HepG2 (cell line): Measurements from ENCODE around the gene TEAD3. TPM values are rescaled to one million over a fixed set of nuclear protein-coding genes. Genes with fewer than 3 reads are reported as not detected.
A peak's percentile ranks its signal among the peaks of the same experiment; 100 is the strongest.

Experiments
- ATAD3A ChIP-seq: sonication (generic); formaldehyde crosslinking; IDR thresholded peaks from 2 replicates; pipeline ENCODE4 v1.4.0; 2020; ENCODE audit warnings: missing genetic modification reagents
- ATF4 ChIP-seq, 2 experiments: fragments of 450-650 bp in 1 of 2; sonication (generic) in 1 of 2; formaldehyde crosslinking; IDR thresholded peaks; 2 replicates each; pipeline versions ENCODE4 v1.5.0 to v1.8.0; 2020 to 2022; ENCODE audit warnings: mild to moderate bottlenecking in 1 of 2, missing genetic modification reagents in 1 of 2
- CENPX ChIP-seq: sonication (generic); formaldehyde crosslinking; IDR thresholded peaks from 2 replicates; pipeline ENCODE4 v1.9.0; 2021; ENCODE audit warnings: mild to moderate bottlenecking, missing genetic modification reagents, moderate library complexity
- CSRNP2 ChIP-seq: sonication (generic); formaldehyde crosslinking; conservative IDR thresholded peaks from 2 replicates; pipeline ENCODE4 v1.8.0; 2022; ENCODE audit warnings: low read depth, missing genetic modification reagents
- DNMT1 ChIP-seq: sonication (generic); formaldehyde crosslinking; IDR thresholded peaks from 2 replicates; pipeline ENCODE4 v1.5.1; 2020; ENCODE audit warnings: mild to moderate bottlenecking, missing genetic modification reagents
- HNF4A ChIP-seq: sonication (generic); formaldehyde crosslinking; IDR thresholded peaks from 2 replicates; pipeline ENCODE4 v1.4.0; 2020; ENCODE audit warnings: missing genetic modification reagents
- HOXA3 ChIP-seq: sonication (generic); formaldehyde crosslinking; IDR thresholded peaks from 2 replicates; pipeline ENCODE4 v1.5.0; 2020; ENCODE audit warnings: missing genetic modification reagents
- ISX ChIP-seq: sonication (generic); formaldehyde crosslinking; conservative IDR thresholded peaks from 2 replicates; pipeline ENCODE4 v1.5.0; 2020; ENCODE audit warnings: missing genetic modification reagents
- KLF9 ChIP-seq: IDR thresholded peaks from 2 replicates; pipeline ENCODE4 v1.6.1; 2016; ENCODE audit warnings: low read depth
- NFRKB ChIP-seq: fragments of 450-650 bp; IDR thresholded peaks from 2 replicates; pipeline ENCODE4 v1.6.1; 2017
- PCBP2 ChIP-seq: fragments of 200-400 bp; formaldehyde crosslinking; optimal IDR thresholded peaks from 2 replicates; pipeline ENCODE3; 2018; ENCODE audit warnings: low read length, low read depth; ENCODE audit not compliant: poor library complexity, severe bottlenecking
- PHF20 ChIP-seq: sonication (generic); formaldehyde crosslinking; IDR thresholded peaks from 2 replicates; pipeline ENCODE4 v1.5.0; 2020; ENCODE audit warnings: mild to moderate bottlenecking, missing genetic modification reagents
- POGZ ChIP-seq: sonication (generic); formaldehyde crosslinking; IDR thresholded peaks from 2 replicates; pipeline ENCODE4 v1.4.0; 2020; ENCODE audit warnings: mild to moderate bottlenecking, missing genetic modification reagents
- RFX1 ChIP-seq: fragments of 450-650 bp; IDR thresholded peaks from 2 replicates; pipeline ENCODE4 v1.6.1; 2017
- SALL2 ChIP-seq: sonication (generic); formaldehyde crosslinking; IDR thresholded peaks from 2 replicates; pipeline ENCODE4 v1.8.1; 2023; ENCODE audit warnings: mild to moderate bottlenecking, missing genetic modification reagents, inconsistent platforms
- SNAPC2 ChIP-seq: sonication (generic); formaldehyde crosslinking; IDR thresholded peaks from 2 replicates; pipeline ENCODE4 v1.8.1; 2022; ENCODE audit warnings: mild to moderate bottlenecking, missing genetic modification reagents
- TBX2 ChIP-seq: sonication (generic); formaldehyde crosslinking; IDR thresholded peaks from 2 replicates; pipeline ENCODE4 v1.5.0; 2020; ENCODE audit warnings: missing genetic modification reagents, mild to moderate bottlenecking, borderline replicate concordance
- TP53 ChIP-seq: sonication (generic); formaldehyde crosslinking; conservative IDR thresholded peaks from 2 replicates; pipeline ENCODE4 v1.4.0; 2020; ENCODE audit warnings: missing genetic modification reagents
- U2AF2 ChIP-seq: fragments of 200-400 bp; formaldehyde crosslinking; IDR thresholded peaks from 2 replicates; pipeline ENCODE4 v1.6.1; 2017; ENCODE audit warnings: low read depth, mild to moderate bottlenecking, low read length
- ZFP90 ChIP-seq: sonication (generic); formaldehyde crosslinking; IDR thresholded peaks from 2 replicates; pipeline ENCODE4 v1.8.0; 2022; ENCODE audit warnings: missing genetic modification reagents, mild to moderate bottlenecking, inconsistent platforms, borderline replicate concordance
- ZFP91 ChIP-seq: sonication (generic); formaldehyde crosslinking; IDR thresholded peaks from 2 replicates; pipeline ENCODE4 v1.9.0; 2022; ENCODE audit warnings: missing genetic modification reagents, mild to moderate bottlenecking, borderline replicate concordance
- ZNF12 ChIP-seq: sonication (generic); formaldehyde crosslinking; IDR thresholded peaks from 2 replicates; pipeline ENCODE4 v1.5.0; 2020; ENCODE audit warnings: missing genetic modification reagents
- ZNF30 ChIP-seq: sonication (generic); formaldehyde crosslinking; IDR thresholded peaks from 2 replicates; pipeline ENCODE4 v1.5.0; 2020; ENCODE audit warnings: mild to moderate bottlenecking, missing genetic modification reagents
- ZNF530 ChIP-seq: sonication (generic); formaldehyde crosslinking; IDR thresholded peaks from 2 replicates; pipeline ENCODE4 v1.5.0; 2020; ENCODE audit warnings: low read depth, mild to moderate bottlenecking, missing genetic modification reagents
- ZNF577 ChIP-seq: sonication (generic); formaldehyde crosslinking; IDR thresholded peaks from 2 replicates; pipeline ENCODE4 v1.4.0; 2020; ENCODE audit warnings: mild to moderate bottlenecking, low read depth, missing genetic modification reagents, borderline replicate concordance
- polyA plus RNA-seq, 8 experiments: library from polyadenylated mRNA; depleted of rRNA in 3 of 8; stranded (reverse) in 7 of 8; unstranded in 1 of 8; fragments of >200 nt; fragmentation: Illumina TruSeq in 4 of 8; extraction: Trizol in 4 of 8; gene quantifications; 2 replicates each; pipeline versions ENCODE4 v1.2.1 to v1.2.3, GENCODE V29; 2011 to 2016; ENCODE audit warnings: low read depth in 4 of 8, missing spikeins in 1 of 8, mixed read lengths in 1 of 8; ENCODE audit not compliant: insufficient read depth in 1 of 8
- total RNA-seq, 5 experiments: library from RNA; depleted of rRNA; stranded (reverse); fragments of >200 nt; fragmentation: Illumina TruSeq; extraction: Trizol; gene quantifications; 2 replicates each; pipeline ENCODE4 v1.2.3, GENCODE V29; 2016; ENCODE audit warnings: low read depth in 1 of 5

Gene TEAD3
- total and polyA plus RNA-seq, 2 of the 13 experiments (the other 11 are each of a cell fraction or from before 2014, with no cell fraction given) = 15.1 to 16.5 TPM

- TF ChIP-seq POGZ (CRISPR knock-in tag) = no peak
- TF ChIP-seq PCBP2 = no peak
- TF ChIP-seq ISX (CRISPR knock-in tag) = no peak
- peak; percentile 59; the same call in 1 of the 2 replicates for TF ChIP-seq ZFP90 (CRISPR knock-in tag)
- TF ChIP-seq SALL2 (CRISPR knock-in tag) = peak; percentile 91
- no peak for TF ChIP-seq ZNF12
- no peak for TF ChIP-seq ZNF30
- TF ChIP-seq CENPX = no peak
- TF ChIP-seq TP53 (CRISPR knock-in tag) = no peak
- TF ChIP-seq RFX1 = no peak
- TF ChIP-seq U2AF2 = no peak
- TF ChIP-seq ZNF577 (CRISPR knock-in tag) = no peak
- no peak for TF ChIP-seq ATF4 (CRISPR knock-in tag; IDR thresholded peaks at IDR 0.05)
- TF ChIP-seq TBX2 = peak; percentile 64
- peak; percentile 71 for TF ChIP-seq SNAPC2
- no peak; the same call in 1 of the 2 replicates for TF ChIP-seq PHF20 (CRISPR knock-in tag)
- no peak for TF ChIP-seq NFRKB
- no peak; the same call in 1 of the 2 replicates for TF ChIP-seq DNMT1 (CRISPR knock-in tag)
- peak; percentile 45; the same call in 1 of the 2 replicates for TF ChIP-seq HNF4A
- TF ChIP-seq HOXA3 = no peak; the same call in none of the 2 replicates
- no peak for TF ChIP-seq ZNF530
- 0 out of 2 replicates have a peak, but pooled peaks have one; percentile 64 for TF ChIP-seq KLF9
- no peak for TF ChIP-seq ATAD3A (CRISPR knock-in tag)
- TF ChIP-seq CSRNP2 (CRISPR knock-in tag) = no peak
- TF ChIP-seq ZFP91 (CRISPR knock-in tag) = peak; percentile 78; the same call in 1 of the 2 replicates
These were observed 44.4 kb downstream of the TEAD3 start, which contains the start of gene FANCE (continued) for GRCh38 chr6:35452183-35453090.
